Neural cell (in vitro differentiated cells): Measurements from ENCODE around the gene IL31.
A peak's percentile ranks its signal among the peaks of the same experiment; 100 is the strongest.

Experiments used
- EP300 ChIP-seq: fragments of 450-650 bp; conservative IDR thresholded peaks from 2 replicates; pipeline ENCODE4 v1.6.1; 2014; ENCODE audit warnings: antibody characterized with exemption, mild to moderate bottlenecking, moderate library complexity; ENCODE audit not compliant: poor library complexity, severe bottlenecking
- EZH2 ChIP-seq: fragments of 200-600, 300-800 bp; shearing (Covaris generic), sonication (generic); IDR thresholded peaks from 2 replicates; pipeline ENCODE4 v1.6.1; 2014; ENCODE audit warnings: antibody characterized with exemption, low read length, borderline replicate concordance, mild to moderate bottlenecking; ENCODE audit not compliant: insufficient read depth, poor library complexity, severe bottlenecking
- MXI1 ChIP-seq: fragments of 450-650 bp; conservative IDR thresholded peaks from 2 replicates; pipeline ENCODE4 v1.6.1; 2014; ENCODE audit warnings: antibody characterized with exemption, mild to moderate bottlenecking; ENCODE audit not compliant: poor library complexity, severe bottlenecking
- POLR2AphosphoS5 ChIP-seq: IDR thresholded peaks from 2 replicates; pipeline ENCODE4 v1.6.1; 2012
- RAD21 ChIP-seq: fragments of 450-650 bp; conservative IDR thresholded peaks from 2 replicates; pipeline ENCODE4 v1.6.1; 2014; ENCODE audit warnings: antibody characterized with exemption, mild to moderate bottlenecking, moderate library complexity
- SMC3 ChIP-seq: fragments of 450-650 bp; conservative IDR thresholded peaks from 2 replicates; pipeline ENCODE4 v1.6.1; 2014; ENCODE audit warnings: antibody characterized with exemption, mild to moderate bottlenecking, moderate library complexity; ENCODE audit not compliant: poor library complexity
- TAF1 ChIP-seq: IDR thresholded peaks from 2 replicates; pipeline ENCODE4 v1.6.1; 2012; ENCODE audit warnings: low read depth
- TF ChIP-seq, protein P1 (sequence below): fragments of 450-650 bp; IDR thresholded peaks from 2 replicates; pipeline ENCODE4 v1.5.1; 2014; ENCODE audit warnings: antibody characterized with exemption, mild to moderate bottlenecking, moderate library complexity; ENCODE audit not compliant: poor library complexity, severe bottlenecking
- TF ChIP-seq, protein P2 (sequence below): IDR thresholded peaks from 2 replicates; pipeline ENCODE4 v1.6.1; 2012; ENCODE audit warnings: borderline replicate concordance

DNA sequence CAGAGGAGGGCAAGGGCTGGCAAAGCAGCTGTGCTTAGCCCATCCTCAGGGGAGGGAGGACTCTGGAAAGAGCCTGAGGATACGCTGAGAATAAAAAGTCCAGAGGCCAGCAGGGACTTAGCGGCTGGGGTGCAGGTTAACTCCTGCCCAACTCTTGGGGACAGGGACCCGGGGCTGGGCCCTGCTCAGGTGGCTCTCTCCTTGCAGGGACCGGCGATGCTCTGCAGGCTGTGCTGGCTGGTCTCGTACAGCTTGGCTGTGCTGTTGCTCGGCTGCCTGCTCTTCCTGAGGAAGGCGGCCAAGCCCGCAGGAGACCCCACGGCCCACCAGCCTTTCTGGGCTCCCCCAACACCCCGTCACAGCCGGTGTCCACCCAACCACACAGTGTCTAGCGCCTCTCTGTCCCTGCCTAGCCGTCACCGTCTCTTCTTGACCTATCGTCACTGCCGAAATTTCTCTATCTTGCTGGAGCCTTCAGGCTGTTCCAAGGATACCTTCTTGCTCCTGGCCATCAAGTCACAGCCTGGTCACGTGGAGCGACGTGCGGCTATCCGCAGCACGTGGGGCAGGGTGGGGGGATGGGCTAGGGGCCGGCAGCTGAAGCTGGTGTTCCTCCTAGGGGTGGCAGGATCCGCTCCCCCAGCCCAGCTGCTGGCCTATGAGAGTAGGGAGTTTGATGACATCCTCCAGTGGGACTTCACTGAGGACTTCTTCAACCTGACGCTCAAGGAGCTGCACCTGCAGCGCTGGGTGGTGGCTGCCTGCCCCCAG is 32.3 kb upstream of the IL31 start:
- no peak for TF ChIP-seq EZH2
- TF ChIP-seq, protein P1, sequence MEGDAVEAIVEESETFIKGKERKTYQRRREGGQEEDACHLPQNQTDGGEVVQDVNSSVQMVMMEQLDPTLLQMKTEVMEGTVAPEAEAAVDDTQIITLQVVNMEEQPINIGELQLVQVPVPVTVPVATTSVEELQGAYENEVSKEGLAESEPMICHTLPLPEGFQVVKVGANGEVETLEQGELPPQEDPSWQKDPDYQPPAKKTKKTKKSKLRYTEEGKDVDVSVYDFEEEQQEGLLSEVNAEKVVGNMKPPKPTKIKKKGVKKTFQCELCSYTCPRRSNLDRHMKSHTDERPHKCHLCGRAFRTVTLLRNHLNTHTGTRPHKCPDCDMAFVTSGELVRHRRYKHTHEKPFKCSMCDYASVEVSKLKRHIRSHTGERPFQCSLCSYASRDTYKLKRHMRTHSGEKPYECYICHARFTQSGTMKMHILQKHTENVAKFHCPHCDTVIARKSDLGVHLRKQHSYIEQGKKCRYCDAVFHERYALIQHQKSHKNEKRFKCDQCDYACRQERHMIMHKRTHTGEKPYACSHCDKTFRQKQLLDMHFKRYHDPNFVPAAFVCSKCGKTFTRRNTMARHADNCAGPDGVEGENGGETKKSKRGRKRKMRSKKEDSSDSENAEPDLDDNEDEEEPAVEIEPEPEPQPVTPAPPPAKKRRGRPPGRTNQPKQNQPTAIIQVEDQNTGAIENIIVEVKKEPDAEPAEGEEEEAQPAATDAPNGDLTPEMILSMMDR: no peak
- peak; percentile 6 for TF ChIP-seq POLR2AphosphoS5
- no peak for TF ChIP-seq RAD21
- TF ChIP-seq EP300: no peak
- TF ChIP-seq MXI1: no peak
- TF ChIP-seq TAF1: no peak
- TF ChIP-seq SMC3: no peak
- TF ChIP-seq, protein P2, sequence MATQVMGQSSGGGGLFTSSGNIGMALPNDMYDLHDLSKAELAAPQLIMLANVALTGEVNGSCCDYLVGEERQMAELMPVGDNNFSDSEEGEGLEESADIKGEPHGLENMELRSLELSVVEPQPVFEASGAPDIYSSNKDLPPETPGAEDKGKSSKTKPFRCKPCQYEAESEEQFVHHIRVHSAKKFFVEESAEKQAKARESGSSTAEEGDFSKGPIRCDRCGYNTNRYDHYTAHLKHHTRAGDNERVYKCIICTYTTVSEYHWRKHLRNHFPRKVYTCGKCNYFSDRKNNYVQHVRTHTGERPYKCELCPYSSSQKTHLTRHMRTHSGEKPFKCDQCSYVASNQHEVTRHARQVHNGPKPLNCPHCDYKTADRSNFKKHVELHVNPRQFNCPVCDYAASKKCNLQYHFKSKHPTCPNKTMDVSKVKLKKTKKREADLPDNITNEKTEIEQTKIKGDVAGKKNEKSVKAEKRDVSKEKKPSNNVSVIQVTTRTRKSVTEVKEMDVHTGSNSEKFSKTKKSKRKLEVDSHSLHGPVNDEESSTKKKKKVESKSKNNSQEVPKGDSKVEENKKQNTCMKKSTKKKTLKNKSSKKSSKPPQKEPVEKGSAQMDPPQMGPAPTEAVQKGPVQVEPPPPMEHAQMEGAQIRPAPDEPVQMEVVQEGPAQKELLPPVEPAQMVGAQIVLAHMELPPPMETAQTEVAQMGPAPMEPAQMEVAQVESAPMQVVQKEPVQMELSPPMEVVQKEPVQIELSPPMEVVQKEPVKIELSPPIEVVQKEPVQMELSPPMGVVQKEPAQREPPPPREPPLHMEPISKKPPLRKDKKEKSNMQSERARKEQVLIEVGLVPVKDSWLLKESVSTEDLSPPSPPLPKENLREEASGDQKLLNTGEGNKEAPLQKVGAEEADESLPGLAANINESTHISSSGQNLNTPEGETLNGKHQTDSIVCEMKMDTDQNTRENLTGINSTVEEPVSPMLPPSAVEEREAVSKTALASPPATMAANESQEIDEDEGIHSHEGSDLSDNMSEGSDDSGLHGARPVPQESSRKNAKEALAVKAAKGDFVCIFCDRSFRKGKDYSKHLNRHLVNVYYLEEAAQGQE: no peak
